ENCODE measurements around the gene ITIH1. TPM values are rescaled to one million over a fixed set of nuclear protein-coding genes. Genes with fewer than 3 reads are reported as not detected.

The ITIH1 gene
- total and polyA plus RNA-seq, 4 donors = 0.11 to 0.50 (median 0.35) TPM

DNA sequence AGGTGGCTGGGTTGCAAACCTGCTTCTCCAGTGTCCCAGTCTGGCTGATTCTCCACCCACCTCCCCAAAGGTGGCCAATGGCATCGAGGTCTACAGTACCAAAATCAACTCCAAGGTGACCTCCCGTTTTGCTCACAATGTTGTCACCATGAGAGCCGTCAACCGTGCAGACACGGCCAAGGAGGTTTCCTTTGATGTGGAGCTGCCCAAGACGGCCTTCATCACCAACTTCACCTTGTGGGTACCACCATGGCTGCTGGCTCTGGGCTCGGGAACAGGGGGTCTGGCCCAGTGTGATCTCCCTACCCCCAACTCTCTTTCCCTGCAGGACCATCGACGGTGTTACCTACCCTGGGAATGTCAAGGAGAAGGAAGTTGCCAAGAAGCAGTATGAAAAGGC, 19.0 kb downstream of the ITIH1 start:
- H3K36me3 ChIP-seq (ENCODE audit: control insufficient read depth in 4 of 4, insufficient read depth in 4 of 4, low read length in 4 of 4) = no peaks in the 10 kb centered on the region
- H3K27me3 ChIP-seq (ENCODE audit: control insufficient read depth in 3 of 3, insufficient read depth in 3 of 3, low read length in 2 of 3) = no peaks in the 10 kb centered on the region
- WGBS, 2 donors = 91 to 95% methylated on average over 9 of the region's 9 CpGs

GRCh38 chr3:52798376-52798977, 21.1 kb downstream of the ITIH1 start:
- no peak overlapping the region for H3K27ac ChIP-seq (ENCODE audit: low read depth in 1 of 2, low read length in 1 of 2)
- no peaks in the 10 kb centered on the region for H3K4me1 ChIP-seq (ENCODE audit: control insufficient read depth in 5 of 5, insufficient read depth in 5 of 5, low read length in 5 of 5)
- H3K9ac ChIP-seq (ENCODE audit: insufficient read depth in 1 of 2, low read length in 2 of 2) = no peak overlapping the region
- DNase-seq (no peak), ATAC-seq (ENCODE audit: insufficient read depth, low FRiP score) (no peak)
- H3K27me3 ChIP-seq (ENCODE audit: control insufficient read depth in 3 of 3, insufficient read depth in 3 of 3, low read length in 2 of 3) = no peaks in the 10 kb centered on the region
- TF ChIP-seq, protein P1, sequence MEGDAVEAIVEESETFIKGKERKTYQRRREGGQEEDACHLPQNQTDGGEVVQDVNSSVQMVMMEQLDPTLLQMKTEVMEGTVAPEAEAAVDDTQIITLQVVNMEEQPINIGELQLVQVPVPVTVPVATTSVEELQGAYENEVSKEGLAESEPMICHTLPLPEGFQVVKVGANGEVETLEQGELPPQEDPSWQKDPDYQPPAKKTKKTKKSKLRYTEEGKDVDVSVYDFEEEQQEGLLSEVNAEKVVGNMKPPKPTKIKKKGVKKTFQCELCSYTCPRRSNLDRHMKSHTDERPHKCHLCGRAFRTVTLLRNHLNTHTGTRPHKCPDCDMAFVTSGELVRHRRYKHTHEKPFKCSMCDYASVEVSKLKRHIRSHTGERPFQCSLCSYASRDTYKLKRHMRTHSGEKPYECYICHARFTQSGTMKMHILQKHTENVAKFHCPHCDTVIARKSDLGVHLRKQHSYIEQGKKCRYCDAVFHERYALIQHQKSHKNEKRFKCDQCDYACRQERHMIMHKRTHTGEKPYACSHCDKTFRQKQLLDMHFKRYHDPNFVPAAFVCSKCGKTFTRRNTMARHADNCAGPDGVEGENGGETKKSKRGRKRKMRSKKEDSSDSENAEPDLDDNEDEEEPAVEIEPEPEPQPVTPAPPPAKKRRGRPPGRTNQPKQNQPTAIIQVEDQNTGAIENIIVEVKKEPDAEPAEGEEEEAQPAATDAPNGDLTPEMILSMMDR (IDR thresholded peaks at IDR 0.05; ENCODE audit: control extremely low read depth, extremely low read depth) = no peak
- WGBS, 2 donors = 79 to 85% methylated on average over 10 of the region's 10 CpGs
- H3K36me3 ChIP-seq (ENCODE audit: control insufficient read depth in 4 of 4, insufficient read depth in 4 of 4, low read length in 4 of 4) = no peaks in the 10 kb centered on the region
- no peaks in the 10 kb centered on the region for H3K9me3 ChIP-seq (ENCODE audit: control insufficient read depth in 4 of 4, insufficient read depth in 3 of 4, low read length in 3 of 4)
- H3K4me3 ChIP-seq = no peak overlapping the region

More for the DNA sequence above, 19.0 kb downstream of the ITIH1 start:
- TF ChIP-seq, protein P1 (IDR thresholded peaks at IDR 0.05; ENCODE audit: control extremely low read depth, extremely low read depth) = no peak
- H3K4me1 ChIP-seq (ENCODE audit: control insufficient read depth in 5 of 5, insufficient read depth in 5 of 5, low read length in 5 of 5) = no peaks in the 10 kb centered on the region
- H3K27ac ChIP-seq (ENCODE audit: low read depth in 1 of 2, low read length in 1 of 2) = no peak overlapping the region
- no peak overlapping the region for H3K9ac ChIP-seq (ENCODE audit: insufficient read depth in 1 of 2, low read length in 2 of 2)
- no peaks in the 10 kb centered on the region for H3K9me3 ChIP-seq (ENCODE audit: control insufficient read depth in 4 of 4, insufficient read depth in 3 of 4, low read length in 3 of 4)
- H3K4me3 ChIP-seq = no peak overlapping the region
- no peak for DNase-seq
- ATAC-seq (ENCODE audit: insufficient read depth, low FRiP score) = no peak

DNA sequence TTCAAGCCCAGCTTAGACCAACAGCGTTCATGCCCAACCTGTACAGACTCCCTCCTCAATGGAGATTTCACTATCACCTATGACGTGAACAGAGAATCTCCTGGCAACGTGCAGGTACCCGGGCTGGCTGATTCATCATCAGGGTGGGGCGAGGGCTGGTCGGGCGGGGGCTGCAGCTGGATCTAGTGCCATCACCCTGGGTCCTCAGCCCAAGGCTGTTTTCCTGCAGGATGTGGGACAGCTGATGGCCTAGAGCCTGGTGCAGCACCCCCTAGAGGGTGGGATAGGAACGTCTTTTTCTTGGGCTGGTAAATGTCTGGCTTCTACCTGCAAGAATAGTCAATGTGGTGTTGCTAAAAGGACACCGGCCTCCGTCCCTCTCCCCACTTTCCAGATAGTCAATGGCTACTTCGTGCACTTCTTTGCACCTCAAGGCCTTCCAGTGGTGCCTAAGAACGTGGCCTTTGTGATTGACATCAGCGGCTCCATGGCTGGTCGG, 21.6 kb downstream of the ITIH1 start:
- Histone ChIP-seq H3K4me3 (no peak overlapping the region), H3K9ac (ENCODE audit: insufficient read depth in 1 of 2, low read length in 2 of 2) (no peak overlapping the region), H3K27ac (ENCODE audit: low read depth in 1 of 2, low read length in 1 of 2) (no peak overlapping the region), H3K4me1 (ENCODE audit: control insufficient read depth in 5 of 5, insufficient read depth in 5 of 5, low read length in 5 of 5) (no peaks in the 10 kb centered on the region), H3K9me3 (ENCODE audit: control insufficient read depth in 4 of 4, insufficient read depth in 3 of 4, low read length in 3 of 4) (no peaks in the 10 kb centered on the region), H3K27me3 (ENCODE audit: control insufficient read depth in 3 of 3, insufficient read depth in 3 of 3, low read length in 2 of 3) (no peaks in the 10 kb centered on the region), H3K36me3 (ENCODE audit: control insufficient read depth in 4 of 4, insufficient read depth in 4 of 4, low read length in 4 of 4) (no peaks in the 10 kb centered on the region)
- DNase-seq = no peak
- 67 to 73% methylated on average over 14 of the region's 14 CpGs for WGBS, 2 donors
- TF ChIP-seq, protein P1 (IDR thresholded peaks at IDR 0.05; ENCODE audit: control extremely low read depth, extremely low read depth) = no peak
- no peak for ATAC-seq (ENCODE audit: insufficient read depth, low FRiP score)

- WGBS, 2 donors = 82 to 84% methylated on average over 7 of the region's 7 CpGs
- DNase-seq = peak in 1 of 3 donors; percentile 19
- ATAC-seq (ENCODE audit: insufficient read depth, low FRiP score) = no peak
- Histone ChIP-seq H3K27ac (ENCODE audit: low read depth in 1 of 2, low read length in 1 of 2) (no peak overlapping the region), H3K4me1 (ENCODE audit: control insufficient read depth in 5 of 5, insufficient read depth in 5 of 5, low read length in 5 of 5) (no peaks in the 10 kb centered on the region), H3K36me3 (ENCODE audit: control insufficient read depth in 4 of 4, insufficient read depth in 4 of 4, low read length in 4 of 4) (no peaks in the 10 kb centered on the region), H3K9me3 (ENCODE audit: control insufficient read depth in 4 of 4, insufficient read depth in 3 of 4, low read length in 3 of 4) (no peaks in the 10 kb centered on the region), H3K27me3 (ENCODE audit: control insufficient read depth in 3 of 3, insufficient read depth in 3 of 3, low read length in 2 of 3) (no peaks in the 10 kb centered on the region), H3K4me3 (no peak overlapping the region), H3K9ac (ENCODE audit: insufficient read depth in 1 of 2, low read length in 2 of 2) (no peak overlapping the region)
- TF ChIP-seq, protein P1 (IDR thresholded peaks at IDR 0.05; ENCODE audit: control extremely low read depth, extremely low read depth) = no peak
Observed at GRCh38 chr3:52800079-52800478, 22.7 kb downstream of the ITIH1 start.
